SH-SY5Y (cell line): ENCODE data around the gene ZNF414.
A peak's percentile ranks its signal among the peaks of the same experiment; 100 is the strongest.

Experiments used
- GATA2 ChIP-seq: IDR thresholded peaks from 2 replicates; pipeline ENCODE4 v1.6.1; 2011; ENCODE audit warnings: mild to moderate bottlenecking, low read depth, low read length
- GATA3 ChIP-seq: IDR thresholded peaks from 2 replicates; pipeline ENCODE4 v1.6.1; 2011; ENCODE audit warnings: low read depth, mild to moderate bottlenecking, low read length, moderate library complexity

ZNF414 gene

GRCh38 chr19:8513687-8514504, at the start of gene ZNF414:
TSS of gene ZNF414 (minus strand) at chr19:8514167. CDS start at chr19:8514046, 121 bp downstream.
- no peak for TF ChIP-seq GATA3
- TF ChIP-seq GATA2: peak; percentile 80

GRCh38 chr19:8561075-8561764, 47.3 kb upstream of the ZNF414 start:
- TF ChIP-seq GATA3 (no peak), GATA2 (no peak)

- TF ChIP-seq GATA2 (no peak), GATA3 (no peak)
Measured at GRCh38 chr19:8558325-8558724, 44.4 kb upstream of the ZNF414 start.

GRCh38 chr19:8557642-8558238, 43.8 kb upstream of the ZNF414 start:
- TF ChIP-seq GATA3 (no peak), GATA2 (no peak)

- TF ChIP-seq GATA3 (no peak), GATA2 (no peak)
Measured at GRCh38 chr19:8552810-8553209, 38.8 kb upstream of the ZNF414 start.

GRCh38 chr19:8550070-8550469, 36.1 kb upstream of the ZNF414 start:
- no peak for TF ChIP-seq GATA3
- TF ChIP-seq GATA2: no peak

GRCh38 chr19:8545743-8546142, 31.8 kb upstream of the ZNF414 start:
- TF ChIP-seq GATA3 (no peak), GATA2 (no peak)

GRCh38 chr19:8544168-8544567, 30.2 kb upstream of the ZNF414 start:
- no peak for TF ChIP-seq GATA2
- TF ChIP-seq GATA3: no peak

GRCh38 chr19:8539621-8540149, 25.7 kb upstream of the ZNF414 start:
- TF ChIP-seq GATA2 (no peak), GATA3 (no peak)

- TF ChIP-seq GATA3 (no peak), GATA2 (no peak)
Measured at GRCh38 chr19:8537099-8537498, 23.1 kb upstream of the ZNF414 start.

- no peak for TF ChIP-seq GATA3
- TF ChIP-seq GATA2: no peak
Measured at GRCh38 chr19:8536282-8536681, 22.3 kb upstream of the ZNF414 start.

- TF ChIP-seq GATA2 (no peak), GATA3 (no peak)
Measured at GRCh38 chr19:8532225-8532624, 18.3 kb upstream of the ZNF414 start.

- TF ChIP-seq GATA3: no peak
- no peak for TF ChIP-seq GATA2
Measured at GRCh38 chr19:8531470-8531869, 17.5 kb upstream of the ZNF414 start.

GRCh38 chr19:8530061-8530679, 16.2 kb upstream of the ZNF414 start:
- no peak for TF ChIP-seq GATA3
- no peak for TF ChIP-seq GATA2
